B cell (primary cell): ENCODE measurements around the gene RSPH9. TPM values are rescaled to one million over a fixed set of nuclear protein-coding genes. Genes with fewer than 3 reads are reported as not detected.

Source experiments
- ATAC-seq: fragments of 200-7000 bp; cut with Tn5 transposase; one replicate; pipeline ENCODE4 v1.10.0; 2021; ENCODE audit warnings: low read depth, mild to moderate bottlenecking, moderate number of reproducible peaks, moderate library complexity
- CTCF ChIA-PET: fragments of 350-600 bp; sonication (Branson Sonifier 250); formaldehyde crosslinking; loops from one replicate; lab custom pipeline; 2021; ENCODE audit warnings: antibody characterized with exemption, inconsistent platforms; lab: Charles Lee
- POLR2A ChIA-PET: fragments of 350-600 bp; sonication (Branson Sonifier 250); formaldehyde crosslinking; loops from one replicate; lab custom pipeline; 2021; ENCODE audit warnings: antibody characterized with exemption; lab: Charles Lee
- DNase-seq: peaks from one replicate; pipeline ENCODE4 v3.0.0; 2013
- H2AFZ ChIP-seq: 2 replicates; pipeline ENCODE4 v1.6.1; 2012; ENCODE audit warnings: mild to moderate bottlenecking, low read depth, low read length; ENCODE audit not compliant: insufficient read depth, poor library complexity, severe bottlenecking
- H3K27ac ChIP-seq, 2 donors: 1 replicate in 1 of 2; 2 replicates in 1 of 2; pipeline ENCODE4 v1.5.1; 2012 to 2013; ENCODE audit warnings: low read length in 2 of 2, mild to moderate bottlenecking in 2 of 2, moderate library complexity in 1 of 2
- H3K27me3 ChIP-seq, 4 experiments: fragments of 200-600 bp in 1 of 4; sonication (generic) in 1 of 4; replicated peaks in 1 of 4; 1 replicate in 2 of 4; 2 replicates in 2 of 4; pipeline versions ENCODE4 v1.6.1 to v1.7.0; 2013 to 2016; ENCODE audit warnings: low read length in 3 of 4, mild to moderate bottlenecking in 2 of 4, mixed read lengths in 1 of 4, moderate library complexity in 1 of 4; ENCODE audit not compliant: insufficient read depth in 4 of 4, control insufficient read depth in 3 of 4; ENCODE audit errors: control extremely low read depth in 1 of 4
- H3K36me3 ChIP-seq, 2 experiments: replicated peaks in 1 of 2; 1 replicate in 1 of 2; 2 replicates in 1 of 2; pipeline versions ENCODE4 v1.6.1 to v1.7.1; 2013; ENCODE audit warnings: low read length in 1 of 2; ENCODE audit not compliant: insufficient read depth in 2 of 2, control insufficient read depth in 1 of 2; ENCODE audit errors: control extremely low read depth in 1 of 2, extremely low read depth in 1 of 2
- H3K4me1 ChIP-seq, 2 donors: fragments of 200-600 bp in 1 of 2; sonication (generic) in 1 of 2; 1 replicate in 1 of 2; 2 replicates in 1 of 2; pipeline versions ENCODE4 v1.5.1 to v1.6.1; 2013 to 2017; ENCODE audit warnings: low read length in 2 of 2; ENCODE audit not compliant: control insufficient read depth in 2 of 2, insufficient read depth in 2 of 2
- H3K4me2 ChIP-seq: replicated peaks from 2 replicates; pipeline ENCODE3; 2012; ENCODE audit warnings: mild to moderate bottlenecking, low read depth, low read length; ENCODE audit not compliant: poor library complexity, severe bottlenecking
- H3K4me3 ChIP-seq, 5 experiments: fragments of 200-600 bp in 1 of 5; sonication (generic) in 1 of 5; 1 replicate in 3 of 5; 2 replicates in 2 of 5; pipeline versions ENCODE4 v1.5.1 to v1.7.0; 2011 to 2016; ENCODE audit warnings: low read length in 4 of 5, mild to moderate bottlenecking in 4 of 5, low read depth in 2 of 5, control low read depth in 1 of 5, moderate library complexity in 1 of 5; ENCODE audit not compliant: insufficient read depth in 1 of 5; ENCODE audit errors: control extremely low read depth in 1 of 5, extremely low read depth in 1 of 5
- H3K79me2 ChIP-seq: fragments of 200-600 bp; sonication (generic); one replicate; pipeline ENCODE4 v1.6.0; 2016; ENCODE audit warnings: low read length; ENCODE audit not compliant: control insufficient read depth, insufficient read depth
- H3K9ac ChIP-seq: fragments of 200-600 bp; sonication (generic); 2 replicates; pipeline ENCODE4 v1.6.1; 2017; ENCODE audit warnings: mild to moderate bottlenecking, low read length, moderate library complexity
- H3K9me3 ChIP-seq, 3 donors: one replicate each; pipeline versions ENCODE4 v1.6.1 to v1.7.1; 2013; ENCODE audit warnings: low read length in 2 of 3; ENCODE audit not compliant: control insufficient read depth in 2 of 3, insufficient read depth in 1 of 3; ENCODE audit errors: control extremely low read depth in 1 of 3
- H4K20me1 ChIP-seq: 2 replicates; pipeline ENCODE4 v1.6.0; 2012; ENCODE audit warnings: mild to moderate bottlenecking, low read length; ENCODE audit not compliant: insufficient read depth, control insufficient read depth, poor library complexity, severe bottlenecking
- H3K27ac Mint-ChIP-seq: one replicate; pipeline ENCODE4 v1.8.0; 2021; ENCODE audit warnings: mixed read lengths
- H3K27me3 Mint-ChIP-seq: one replicate; pipeline ENCODE4 v1.8.0; 2021; ENCODE audit warnings: mixed read lengths
- H3K4me1 Mint-ChIP-seq: one replicate; pipeline ENCODE4 v1.8.0; 2021; ENCODE audit warnings: mixed read lengths
- H3K4me3 Mint-ChIP-seq: one replicate; pipeline ENCODE4 v1.8.0; 2021; ENCODE audit warnings: mixed read lengths
- H3K9me3 Mint-ChIP-seq: one replicate; pipeline ENCODE4 v1.8.0; 2022; ENCODE audit warnings: mixed read lengths; ENCODE audit not compliant: insufficient read depth
- CTCF ChIP-seq: fragments of 200-600 bp; IDR thresholded peaks from one replicate; pipeline ENCODE4 v1.8.0; 2022; ENCODE audit warnings: antibody characterized with exemption, mild to moderate bottlenecking
- EZH2 ChIP-seq: IDR thresholded peaks from 2 replicates; pipeline ENCODE4 v1.6.1; 2012; ENCODE audit warnings: borderline replicate concordance, low read depth, mild to moderate bottlenecking, moderate library complexity, low read length; ENCODE audit not compliant: insufficient read depth, poor library complexity, severe bottlenecking
- WGBS: methylation state at CpG from one replicate; pipeline ENCODE4 v1.1.5; 2013; ENCODE audit warnings: missing lambda C conversion rate; ENCODE audit not compliant: insufficient coverage; 5-methylcytosine and 5-hydroxymethylcytosine counted together
- intact Hi-C: fragments of 100-400 bp; cut with micrococcal nuclease; formaldehyde crosslinking; loops from one replicate; pipeline ENCODE4 v1.10.0; 2022
- polyA plus RNA-seq: library from polyadenylated mRNA; depleted of rRNA; stranded (reverse); fragments of >200 nt; gene quantifications from 2 replicates; pipeline ENCODE4 v1.2.3, GENCODE V29; 2012
- total RNA-seq, 2 donors: library from RNA; stranded (reverse); fragments of 120-200 nt in 1 of 2; gene quantifications; 1 replicate in 1 of 2; 2 replicates in 1 of 2; pipeline versions ENCODE4 v1.2.3 to v1.2.4, GENCODE V29; 2013 to 2022

Gene RSPH9
- total and polyA plus RNA-seq, 2 donors (not counting 1 experiment from before 2014, with no cell fraction given) = 0.04 TPM; not detected in 1

GRCh38 chr6:43610431-43610830, 34.4 kb upstream of the RSPH9 start:
- Histone ChIP-seq H3K9me3 (no peaks in the 10 kb centered on the region), H3K4me1 (peaks cover 10 to 11% of the 10 kb centered on the region in 2 donors), H3K27ac (no peak overlapping the region), H3K4me2 (no peak overlapping the region), H2AFZ (no peak overlapping the region), H3K9ac (no peak overlapping the region), H3K79me2 (peaks cover 4% of the 10 kb centered on the region), H3K27me3 (no peaks in the 10 kb centered on the region), H3K4me3 (no peak overlapping the region), H3K36me3 (peaks cover 17 to 63% of the 10 kb centered on the region in 2 experiments), H4K20me1 (peaks cover 7% of the 10 kb centered on the region)
- Mint-ChIP-seq H3K9me3 (no peaks in the 10 kb centered on the region), H3K27ac (no peak overlapping the region), H3K27me3 (no peaks in the 10 kb centered on the region), H3K4me1 (peaks cover 12% of the 10 kb centered on the region), H3K4me3 (no peak overlapping the region)
- TF ChIP-seq EZH2 = no peak
- no peak for TF ChIP-seq CTCF
- CTCF ChIA-PET = interaction anchor here (0.6 to 1.7 kb wide), 3 partner anchors 9 to 469 kb away, joined by 3 to 6 read pairs (median 3); no protein-coding TSS in a partner anchor
- intact Hi-C loops = no loop called here
- POLR2A ChIA-PET = interaction anchor here (0.5 to 0.6 kb wide), 2 partner anchors 23 to 517 kb away, joined by 3 to 4 read pairs; partner anchors contain the start of gene TMEM63B
- ATAC-seq (no peak), DNase-seq (no peak)
- WGBS = 100% methylated on average over 5 of the region's 5 CpGs

DNA sequence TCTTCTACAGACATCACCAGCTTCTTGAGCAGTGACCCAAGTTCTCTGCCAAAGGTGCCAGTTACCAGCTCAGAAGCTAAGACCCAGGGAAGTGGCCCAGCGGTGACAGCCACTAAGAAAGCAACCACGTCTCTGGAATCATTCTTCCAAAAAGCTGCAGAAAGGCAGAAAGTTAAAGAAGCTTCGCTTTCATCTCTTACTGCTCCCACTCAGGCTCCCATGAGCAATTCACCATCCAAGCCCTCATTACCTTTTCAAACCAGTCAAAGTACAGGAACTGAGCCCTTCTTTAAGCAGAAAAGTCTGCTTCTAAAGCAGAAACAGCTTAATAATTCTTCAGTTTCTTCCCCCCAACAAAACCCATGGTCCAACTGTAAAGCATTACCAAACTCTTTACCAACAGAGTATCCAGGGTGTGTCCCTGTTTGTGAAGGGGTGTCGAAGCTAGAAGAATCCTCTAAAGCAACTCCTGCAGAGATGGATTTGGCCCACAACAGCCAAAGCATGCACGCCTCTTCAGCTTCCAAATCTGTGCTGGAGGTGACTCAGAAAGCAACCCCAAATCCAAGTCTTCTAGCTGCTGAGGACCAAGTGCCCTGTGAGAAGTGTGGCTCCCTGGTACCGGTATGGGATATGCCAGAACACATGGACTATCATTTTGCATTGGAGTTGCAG, 31.0 kb upstream of the RSPH9 start:
- Histone ChIP-seq H3K9ac (no peak overlapping the region), H4K20me1 (peaks cover 1% of the 10 kb centered on the region), H2AFZ (no peak overlapping the region), H3K27me3 (no peaks in the 10 kb centered on the region), H3K79me2 (peaks cover 4% of the 10 kb centered on the region), H3K27ac (no peak overlapping the region), H3K9me3 (no peaks in the 10 kb centered on the region), H3K4me1 (peaks cover 2 to 3% of the 10 kb centered on the region in 2 donors), H3K4me2 (no peak overlapping the region), H3K36me3 (peaks cover 18 to 43% of the 10 kb centered on the region in 2 experiments), H3K4me3 (no peak overlapping the region)
- 95% methylated on average over 5 of the region's 6 CpGs for WGBS
- intact Hi-C loops = no loop called here
- no peak for DNase-seq
- Mint-ChIP-seq H3K4me3 (no peak overlapping the region), H3K9me3 (no peaks in the 10 kb centered on the region), H3K27ac (no peak overlapping the region), H3K4me1 (peaks cover 5% of the 10 kb centered on the region), H3K27me3 (no peaks in the 10 kb centered on the region)
- CTCF ChIA-PET = interaction anchor here (1.0 to 1.2 kb wide), 2 partner anchors 32 to 483 kb away, joined by 3 to 4 read pairs; no protein-coding TSS in a partner anchor
- TF ChIP-seq CTCF = no peak
- no peak for TF ChIP-seq EZH2
- POLR2A ChIA-PET = no interaction called here
- ATAC-seq = no peak
